MM.1S (cell line): ENCODE data around the gene ATP1A2.

Source experiments
- DNase-seq: peaks from one replicate; pipeline ENCODE4 v3.0.0-alpha.2; 2015
- H2AFZ ChIP-seq: fragments of 300-600 bp; sonication (generic); 2 replicates; pipeline ENCODE4 v1.6.0; 2016; ENCODE audit warnings: antibody characterized with exemption, low read length
- H3F3A ChIP-seq: fragments of 300-600 bp; sonication (generic); 2 replicates; pipeline ENCODE4 v1.6.1; 2016; ENCODE audit warnings: mild to moderate bottlenecking, antibody characterized with exemption, low read length, moderate library complexity, mixed read lengths; ENCODE audit not compliant: insufficient read depth
- H3K27ac ChIP-seq: fragments of 300-600 bp; sonication (generic); 2 replicates; pipeline ENCODE4 v1.5.1; 2016; ENCODE audit warnings: mild to moderate bottlenecking, low read length
- H3K27me3 ChIP-seq: fragments of 300-600 bp; sonication (generic); replicated peaks from 2 replicates; pipeline ENCODE4 v1.6.0; 2016; ENCODE audit warnings: low read length; ENCODE audit not compliant: insufficient read depth
- H3K36me3 ChIP-seq: fragments of 300-600 bp; sonication (generic); replicated peaks from 2 replicates; pipeline ENCODE4 v1.6.1; 2016; ENCODE audit warnings: mild to moderate bottlenecking, low read length, mixed read lengths; ENCODE audit not compliant: insufficient read depth
- H3K4me1 ChIP-seq: fragments of 300-600 bp; sonication (generic); 2 replicates; pipeline ENCODE4 v1.6.1; 2016; ENCODE audit warnings: low read length, mixed read lengths
- H3K4me2 ChIP-seq: fragments of 300-600 bp; sonication (generic); 2 replicates; pipeline ENCODE4 v1.6.0; 2016; ENCODE audit warnings: low read depth, low read length
- H3K4me3 ChIP-seq: fragments of 300-600 bp; sonication (generic); 2 replicates; pipeline ENCODE4 v1.5.1; 2016; ENCODE audit warnings: low read length, mixed read lengths
- H3K79me2 ChIP-seq: fragments of 300-600 bp; sonication (generic); 2 replicates; pipeline ENCODE4 v1.6.1; 2016; ENCODE audit warnings: mixed run types, low read length, mixed read lengths
- H3K9ac ChIP-seq: fragments of 300-600 bp; sonication (generic); 2 replicates; pipeline ENCODE4 v1.6.1; 2016; ENCODE audit warnings: low read length, mixed read lengths
- H3K9me2 ChIP-seq: fragments of 300-600 bp; sonication (generic); replicated peaks from 2 replicates; pipeline ENCODE4 v1.6.1; 2016; ENCODE audit warnings: mild to moderate bottlenecking, low read length, mixed read lengths; ENCODE audit not compliant: insufficient read depth
- H3K9me3 ChIP-seq: fragments of 300-600 bp; sonication (generic); replicated peaks from 2 replicates; pipeline ENCODE4 v1.6.1; 2016; ENCODE audit warnings: mild to moderate bottlenecking, low read length, mixed read lengths; ENCODE audit not compliant: insufficient read depth
- H4K20me1 ChIP-seq: fragments of 300-600 bp; sonication (generic); 2 replicates; pipeline ENCODE4 v1.6.1; 2016; ENCODE audit warnings: mild to moderate bottlenecking, low read length, moderate library complexity, mixed read lengths; ENCODE audit not compliant: insufficient read depth
- CTCF ChIP-seq: fragments of 300-600 bp; sonication (generic); IDR thresholded peaks from 2 replicates; pipeline ENCODE4 v1.5.1; 2016; ENCODE audit warnings: antibody characterized with exemption, low read length, mixed read lengths
- EZH2 ChIP-seq: fragments of 300-600 bp; sonication (generic); optimal IDR thresholded peaks from 2 replicates; pipeline ENCODE3; 2017; ENCODE audit warnings: low read depth, mild to moderate bottlenecking, antibody characterized with exemption, low read length, mixed read lengths
- EZH2phosphoT487 ChIP-seq: fragments of 300-600 bp; sonication (generic); IDR thresholded peaks from 2 replicates; pipeline ENCODE4 v1.6.1; 2018; ENCODE audit warnings: antibody characterized with exemption, low read length

ATP1A2 gene

GRCh38 chr1:160117709-160118183 lies 2.2 kb downstream of the ATP1A2 start:
- Histone ChIP-seq H3K36me3 (no peaks in the 10 kb centered on the region), H3K4me1 (no peaks in the 10 kb centered on the region), H3K27me3 (peaks cover 7% of the 10 kb centered on the region; the same call in 1 of the 2 replicates), H3K9me3 (no peaks in the 10 kb centered on the region), H4K20me1 (no peaks in the 10 kb centered on the region), H3K9me2 (no peaks in the 10 kb centered on the region), H3K79me2 (no peaks in the 10 kb centered on the region), H3K4me3 (no peak overlapping the region), H3F3A (no peaks in the 10 kb centered on the region), H3K4me2 (no peak overlapping the region), H3K9ac (no peak overlapping the region), H3K27ac (no peak overlapping the region), H2AFZ (no peak overlapping the region)
- TF ChIP-seq EZH2phosphoT487 (no peak), CTCF (no peak), EZH2 (no peak)
- no peak for DNase-seq

- DNase-seq: no peak
- Histone ChIP-seq H3K4me2 (no peak overlapping the region), H3K27ac (no peak overlapping the region), H4K20me1 (no peaks in the 10 kb centered on the region), H3K4me3 (no peak overlapping the region), H3K9me2 (no peaks in the 10 kb centered on the region), H2AFZ (no peak overlapping the region), H3K9me3 (no peaks in the 10 kb centered on the region), H3K79me2 (no peaks in the 10 kb centered on the region), H3K27me3 (peaks cover 7% of the 10 kb centered on the region; the same call in 1 of the 2 replicates), H3F3A (no peaks in the 10 kb centered on the region), H3K36me3 (no peaks in the 10 kb centered on the region), H3K4me1 (no peaks in the 10 kb centered on the region), H3K9ac (no peak overlapping the region)
- no peak for TF ChIP-seq EZH2phosphoT487
- no peak for TF ChIP-seq CTCF
- TF ChIP-seq EZH2: no peak
Observed at GRCh38 chr1:160118928-160119327, 3.4 kb downstream of the ATP1A2 start.

- Histone ChIP-seq H3K9ac (no peak overlapping the region), H3K9me3 (no peaks in the 10 kb centered on the region), H3K9me2 (no peaks in the 10 kb centered on the region), H3F3A (no peaks in the 10 kb centered on the region), H2AFZ (no peak overlapping the region), H4K20me1 (no peaks in the 10 kb centered on the region), H3K36me3 (no peaks in the 10 kb centered on the region), H3K79me2 (no peaks in the 10 kb centered on the region), H3K4me2 (no peak overlapping the region), H3K4me3 (no peak overlapping the region), H3K4me1 (no peaks in the 10 kb centered on the region), H3K27ac (no peak overlapping the region), H3K27me3 (peaks cover 7% of the 10 kb centered on the region; the same call in 1 of the 2 replicates)
- no peak for DNase-seq
- TF ChIP-seq CTCF: no peak
- TF ChIP-seq EZH2: no peak
- no peak for TF ChIP-seq EZH2phosphoT487
Observed at GRCh38 chr1:160120797-160121196, 5.2 kb downstream of the ATP1A2 start.
